H9 (cell line): ENCODE measurements around the gene ADARB2. TPM values are rescaled to one million over a fixed set of nuclear protein-coding genes. Genes with fewer than 3 reads are reported as not detected.

Experiments
- DNase-seq: peaks from one replicate; pipeline ENCODE4 v3.0.0-alpha.2; 2017
- H2AFZ ChIP-seq: one replicate; pipeline ENCODE4 v1.6.1; 2013; ENCODE audit warnings: mild to moderate bottlenecking, low read length, control low read depth, moderate library complexity
- H2AK5ac ChIP-seq: 2 replicates; pipeline ENCODE4 v1.6.1; 2013; ENCODE audit warnings: low read length, control low read depth, mixed read lengths; ENCODE audit not compliant: insufficient read length
- H2BK120ac ChIP-seq: one replicate; pipeline ENCODE4 v1.6.1; 2013; ENCODE audit warnings: low read depth, mild to moderate bottlenecking, low read length, control low read depth, inconsistent platforms; ENCODE audit not compliant: poor library complexity, severe bottlenecking
- H2BK12ac ChIP-seq: 2 replicates; pipeline ENCODE4 v1.6.1; 2013; ENCODE audit warnings: low read length, control low read depth, mixed read lengths, low read depth; ENCODE audit not compliant: insufficient read length
- H2BK15ac ChIP-seq: 2 replicates; pipeline ENCODE4 v1.6.1; 2013; ENCODE audit warnings: low read depth, low read length, control low read depth
- H2BK20ac ChIP-seq: one replicate; pipeline ENCODE4 v1.6.1; 2013; ENCODE audit warnings: low read depth, mild to moderate bottlenecking, low read length, control low read depth, inconsistent platforms; ENCODE audit not compliant: poor library complexity, severe bottlenecking
- H2BK5ac ChIP-seq: 2 replicates; pipeline ENCODE4 v1.6.1; 2013; ENCODE audit warnings: low read length, control low read depth, mixed read lengths; ENCODE audit not compliant: insufficient read length
- H3K14ac ChIP-seq: 2 replicates; pipeline ENCODE4 v1.6.1; 2013; ENCODE audit warnings: low read length, control low read depth; ENCODE audit not compliant: insufficient read depth
- H3K18ac ChIP-seq: 2 replicates; pipeline ENCODE4 v1.6.1; 2013; ENCODE audit warnings: low read depth, mild to moderate bottlenecking, mixed read lengths, low read length, control low read depth; ENCODE audit not compliant: insufficient read length
- H3K23ac ChIP-seq: 2 replicates; pipeline ENCODE4 v1.6.1; 2013; ENCODE audit warnings: low read length, control low read depth, mixed read lengths, low read depth; ENCODE audit not compliant: insufficient read length
- H3K23me2 ChIP-seq: 2 replicates; pipeline ENCODE4 v1.6.1; 2013; ENCODE audit warnings: low read depth, mild to moderate bottlenecking, mixed read lengths, low read length, control low read depth; ENCODE audit not compliant: insufficient read length, poor library complexity, severe bottlenecking
- H3K27ac ChIP-seq: 2 replicates; pipeline ENCODE4 v1.5.1; 2013; ENCODE audit warnings: low read length, control low read depth, mixed read lengths, low read depth; ENCODE audit not compliant: insufficient read length
- H3K27me3 ChIP-seq: 2 replicates; pipeline ENCODE4 v1.6.1; 2013; ENCODE audit warnings: low read length, control low read depth, inconsistent platforms; ENCODE audit not compliant: insufficient read depth
- H3K4ac ChIP-seq: 2 replicates; pipeline ENCODE4 v1.6.1; 2013; ENCODE audit warnings: low read depth, mild to moderate bottlenecking, control low read depth, inconsistent platforms, low read length, moderate library complexity
- H3K4me1 ChIP-seq: 2 replicates; pipeline ENCODE4 v1.6.1; 2013; ENCODE audit warnings: low read length, control low read depth, inconsistent platforms; ENCODE audit not compliant: insufficient read depth
- H3K4me2 ChIP-seq: 2 replicates; pipeline ENCODE4 v1.6.1; 2013; ENCODE audit warnings: low read length, control low read depth, mixed read lengths; ENCODE audit not compliant: insufficient read length, insufficient read depth
- H3K56ac ChIP-seq: 2 replicates; pipeline ENCODE4 v1.6.1; 2013; ENCODE audit warnings: low read depth, mild to moderate bottlenecking, mixed read lengths, low read length, control low read depth; ENCODE audit not compliant: insufficient read length
- H3K79me1 ChIP-seq: 2 replicates; pipeline ENCODE4 v1.6.1; 2013; ENCODE audit warnings: low read depth, mild to moderate bottlenecking, moderate library complexity, low read length, control low read depth, inconsistent platforms; ENCODE audit not compliant: insufficient read depth, poor library complexity, severe bottlenecking
- H3K79me2 ChIP-seq: 2 replicates; pipeline ENCODE4 v1.6.1; 2013; ENCODE audit warnings: low read length, control low read depth, inconsistent platforms; ENCODE audit not compliant: insufficient read depth
- H3K9ac ChIP-seq: 2 replicates; pipeline ENCODE4 v1.6.1; 2013; ENCODE audit warnings: low read length, control low read depth, mixed read lengths; ENCODE audit not compliant: insufficient read length; ENCODE audit errors: extremely low read depth
- H3K9me3 ChIP-seq: one replicate; pipeline ENCODE4 v1.6.1; 2013; ENCODE audit warnings: low read depth, low read length, inconsistent platforms; ENCODE audit not compliant: control insufficient read depth
- H3T11ph ChIP-seq: one replicate; pipeline ENCODE4 v1.6.1; 2013; ENCODE audit warnings: mild to moderate bottlenecking, low read length, control low read depth, inconsistent platforms
- H4K20me1 ChIP-seq: one replicate; pipeline ENCODE4 v1.6.1; 2013; ENCODE audit not compliant: control insufficient read depth, insufficient read length, insufficient read depth
- H4K5ac ChIP-seq: 2 replicates; pipeline ENCODE4 v1.6.1; 2013; ENCODE audit warnings: low read depth, mild to moderate bottlenecking, mixed read lengths, low read length, control low read depth; ENCODE audit not compliant: insufficient read length
- H4K8ac ChIP-seq: replicated peaks from 2 replicates; pipeline ENCODE4 v1.6.1; 2013; ENCODE audit warnings: low read length, control low read depth, mixed read lengths, low read depth; ENCODE audit not compliant: insufficient read length
- H4K91ac ChIP-seq: 2 replicates; pipeline ENCODE4 v1.6.1; 2013; ENCODE audit warnings: low read depth, mild to moderate bottlenecking, moderate library complexity, mixed read lengths, low read length, control low read depth; ENCODE audit not compliant: insufficient read length
- H3K27ac Mint-ChIP-seq, 3 experiments: 2 replicates in 2 of 3; 3 replicates in 1 of 3; pipeline ENCODE4 v1.8.0; 2020 to 2021; ENCODE audit warnings: mixed read lengths in 3 of 3, mild to moderate bottlenecking in 1 of 3, moderate library complexity in 1 of 3
- H3K27me3 Mint-ChIP-seq: 2 replicates; pipeline ENCODE4 v1.8.0; 2021; ENCODE audit warnings: low read depth, mild to moderate bottlenecking, moderate library complexity, mixed read lengths
- H3K36me3 Mint-ChIP-seq, 3 experiments: 2 replicates in 2 of 3; 3 replicates in 1 of 3; pipeline ENCODE4 v1.8.0; 2020 to 2021; ENCODE audit warnings: low read depth in 3 of 3, mixed read lengths in 3 of 3; ENCODE audit not compliant: insufficient read depth in 1 of 3
- H3K4me1 Mint-ChIP-seq, 2 experiments: 2 replicates each; pipeline ENCODE4 v1.8.0; 2020; ENCODE audit warnings: mixed read lengths in 2 of 2
- H3K4me3 Mint-ChIP-seq, 2 experiments: 2 replicates in 1 of 2; 3 replicates in 1 of 2; pipeline ENCODE4 v1.8.0; 2020 to 2021; ENCODE audit warnings: mild to moderate bottlenecking in 2 of 2, mixed read lengths in 2 of 2, moderate library complexity in 1 of 2
- H3K9me3 Mint-ChIP-seq, 2 experiments: 2 replicates in 1 of 2; 3 replicates in 1 of 2; pipeline ENCODE4 v1.8.0; 2020; ENCODE audit warnings: mild to moderate bottlenecking in 2 of 2, mixed read lengths in 2 of 2, moderate library complexity in 1 of 2
- CTCF ChIP-seq: fragments of 200-600 bp; sonication (generic); conservative IDR thresholded peaks from 3 replicates; pipeline ENCODE4 v1.8.0; 2021; ENCODE audit warnings: antibody characterized with exemption, mild to moderate bottlenecking
- WGBS: extraction: QIAGEN DNeasy Blood & Tissue Kit; methylation state at CpG from one replicate; pipeline ENCODE4 v1.1.7; 2013; ENCODE audit warnings: missing lambda C conversion rate, low lambda C conversion rate, mixed read lengths; ENCODE audit not compliant: insufficient read length; ENCODE audit errors: extremely low coverage; 5-methylcytosine and 5-hydroxymethylcytosine counted together
- total RNA-seq: library from RNA; stranded (reverse); gene quantifications from 2 replicates; pipeline ENCODE4 v1.2.1, GENCODE V29; 2021

The ADARB2 gene
- total RNA-seq, 1 experiment from 2014 or later: 0.87 TPM

GRCh38 chr10:1202343-1202742, 535.0 kb downstream of the ADARB2 start:
- H2BK120ac ChIP-seq: no peak overlapping the region
- H2AK5ac ChIP-seq: no peak overlapping the region
- no peak overlapping the region for H3K27ac ChIP-seq
- no peak overlapping the region for H2BK15ac ChIP-seq
- Mint-ChIP-seq H3K9me3 (no peaks in the 10 kb centered on the region; a peak in 1 of 5 replicates), H3K27ac (no peak overlapping the region), H3K4me1 (peaks cover 15 to 26% of the 10 kb centered on the region in 2 experiments), H3K27me3 (no peaks in the 10 kb centered on the region; the same call in none of the 2 replicates), H3K4me3 (no peak overlapping the region), H3K36me3 (no peaks in the 10 kb centered on the region; a peak in 1 of 7 replicates)
- no peaks in the 10 kb centered on the region for H3K9me3 ChIP-seq
- no peak overlapping the region for H4K8ac ChIP-seq
- no peak overlapping the region for H2BK12ac ChIP-seq
- no peak overlapping the region for H4K5ac ChIP-seq
- no peaks in the 10 kb centered on the region for H3K79me2 ChIP-seq
- no peak overlapping the region for H4K91ac ChIP-seq
- H2AFZ ChIP-seq: no peak overlapping the region
- H3K18ac ChIP-seq: no peak overlapping the region
- peak; percentile 12 for DNase-seq
- no peak overlapping the region for H3K23ac ChIP-seq
- H4K20me1 ChIP-seq: no peaks in the 10 kb centered on the region
- no peaks in the 10 kb centered on the region for H3K79me1 ChIP-seq
- peaks cover 7% of the 10 kb centered on the region; the same call in 1 of the 2 replicates for H3K4me1 ChIP-seq
- TF ChIP-seq CTCF: no peak
- H3K23me2 ChIP-seq: no peaks in the 10 kb centered on the region
- no CpG with 5 or more reads among the region's 11 CpGs for WGBS
- H3K9ac ChIP-seq: no peak overlapping the region
- no peak overlapping the region for H3T11ph ChIP-seq
- H2BK5ac ChIP-seq: no peak overlapping the region
- no peak overlapping the region for H3K4ac ChIP-seq
- H3K4me2 ChIP-seq: no peak overlapping the region
- no peaks in the 10 kb centered on the region for H3K27me3 ChIP-seq
- no peak overlapping the region for H2BK20ac ChIP-seq
- no peak overlapping the region for H3K56ac ChIP-seq
- H3K14ac ChIP-seq: no peak overlapping the region
